ENCODE measurements around the gene RPA3.

GRCh38 chr7:7739204-7740036 is 21.0 kb upstream of the RPA3 start:
- TF ChIP-seq POLR2A (IDR thresholded peaks at IDR 0.05) (no peak), CTCF (IDR thresholded peaks at IDR 0.05) (no peak)

All from lower leg skin (tissue), 3 donors.